ENCODE results near the gene KIF2A.

DNA sequence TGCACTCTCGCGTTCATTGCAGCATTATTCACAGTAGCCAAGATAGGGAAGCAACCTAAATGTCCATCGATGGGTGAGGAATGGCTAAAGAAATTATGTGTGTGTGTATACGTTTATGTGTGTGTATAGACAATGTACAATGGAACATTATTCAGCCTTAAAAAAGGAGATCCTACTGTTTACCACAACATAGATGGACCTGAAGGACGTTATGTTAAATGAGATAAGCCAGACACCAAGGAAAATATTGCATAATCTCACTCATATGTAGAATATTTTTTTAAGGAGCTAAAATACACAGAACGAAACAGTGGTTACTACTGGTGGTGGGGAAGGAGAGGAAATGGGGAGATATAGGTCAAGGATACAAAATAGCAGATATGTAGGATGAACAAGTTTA lies 2.4 kb downstream of the KIF2A start:
- TF ChIP-seq, protein P1, sequence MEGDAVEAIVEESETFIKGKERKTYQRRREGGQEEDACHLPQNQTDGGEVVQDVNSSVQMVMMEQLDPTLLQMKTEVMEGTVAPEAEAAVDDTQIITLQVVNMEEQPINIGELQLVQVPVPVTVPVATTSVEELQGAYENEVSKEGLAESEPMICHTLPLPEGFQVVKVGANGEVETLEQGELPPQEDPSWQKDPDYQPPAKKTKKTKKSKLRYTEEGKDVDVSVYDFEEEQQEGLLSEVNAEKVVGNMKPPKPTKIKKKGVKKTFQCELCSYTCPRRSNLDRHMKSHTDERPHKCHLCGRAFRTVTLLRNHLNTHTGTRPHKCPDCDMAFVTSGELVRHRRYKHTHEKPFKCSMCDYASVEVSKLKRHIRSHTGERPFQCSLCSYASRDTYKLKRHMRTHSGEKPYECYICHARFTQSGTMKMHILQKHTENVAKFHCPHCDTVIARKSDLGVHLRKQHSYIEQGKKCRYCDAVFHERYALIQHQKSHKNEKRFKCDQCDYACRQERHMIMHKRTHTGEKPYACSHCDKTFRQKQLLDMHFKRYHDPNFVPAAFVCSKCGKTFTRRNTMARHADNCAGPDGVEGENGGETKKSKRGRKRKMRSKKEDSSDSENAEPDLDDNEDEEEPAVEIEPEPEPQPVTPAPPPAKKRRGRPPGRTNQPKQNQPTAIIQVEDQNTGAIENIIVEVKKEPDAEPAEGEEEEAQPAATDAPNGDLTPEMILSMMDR (tag by site-specific recombination; IDR thresholded peaks at IDR 0.05): no peak
- TF ChIP-seq TCF7L2 (IDR thresholded peaks at IDR 0.05; ENCODE audit: borderline replicate concordance, low read depth, low read length): no peak
- TF ChIP-seq, protein P2, sequence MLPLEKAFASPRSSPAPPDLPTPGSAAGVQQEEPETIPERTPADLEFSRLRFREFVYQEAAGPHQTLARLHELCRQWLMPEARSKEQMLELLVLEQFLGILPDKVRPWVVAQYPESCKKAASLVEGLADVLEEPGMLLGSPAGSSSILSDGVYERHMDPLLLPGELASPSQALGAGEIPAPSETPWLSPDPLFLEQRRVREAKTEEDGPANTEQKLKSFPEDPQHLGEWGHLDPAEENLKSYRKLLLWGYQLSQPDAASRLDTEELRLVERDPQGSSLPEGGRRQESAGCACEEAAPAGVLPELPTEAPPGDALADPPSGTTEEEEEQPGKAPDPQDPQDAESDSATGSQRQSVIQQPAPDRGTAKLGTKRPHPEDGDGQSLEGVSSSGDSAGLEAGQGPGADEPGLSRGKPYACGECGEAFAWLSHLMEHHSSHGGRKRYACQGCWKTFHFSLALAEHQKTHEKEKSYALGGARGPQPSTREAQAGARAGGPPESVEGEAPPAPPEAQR (tag by site-specific recombination; IDR thresholded peaks at IDR 0.05): no peak
- no peak for TF ChIP-seq ZBTB17 (tag by site-specific recombination; IDR thresholded peaks at IDR 0.05)
- no peak for TF ChIP-seq ZNF335 (tag by site-specific recombination; conservative IDR thresholded peaks at IDR 0.05)
- TF ChIP-seq YY2 (tag by site-specific recombination; IDR thresholded peaks at IDR 0.05): no peak
- no peak for TF ChIP-seq ZNF394 (tag by site-specific recombination; IDR thresholded peaks at IDR 0.05; ENCODE audit: borderline replicate concordance)
- TF ChIP-seq ZNF670 (tag by site-specific recombination; IDR thresholded peaks at IDR 0.05; ENCODE audit: low read depth): no peak
- no peak for TF ChIP-seq ZBTB21 (tag by site-specific recombination; IDR thresholded peaks at IDR 0.05)
- no peak for TF ChIP-seq YY1 (tag by site-specific recombination; IDR thresholded peaks at IDR 0.05)
- no peak for TF ChIP-seq ZNF792 (tag by site-specific recombination; IDR thresholded peaks at IDR 0.05)
- no peak for TF ChIP-seq REST (tag by site-specific recombination; IDR thresholded peaks at IDR 0.05)
- TF ChIP-seq ZBTB6 (tag by site-specific recombination; IDR thresholded peaks at IDR 0.05): no peak
- TF ChIP-seq ZNF10 (tag by site-specific recombination; IDR thresholded peaks at IDR 0.05): no peak
